ENCODE results near the gene MARCHF3.
"Not testable (repeated sequence)": the region's sequence is repeated elsewhere in the genome, so short reads cannot be mapped to it uniquely, and the experiment has no call there.

MARCHF3 gene

GRCh38 chr5:126953640-126954039, 76.7 kb downstream of the MARCHF3 start:
- DNase-seq (ENCODE audit: low read depth): no peak

DNA sequence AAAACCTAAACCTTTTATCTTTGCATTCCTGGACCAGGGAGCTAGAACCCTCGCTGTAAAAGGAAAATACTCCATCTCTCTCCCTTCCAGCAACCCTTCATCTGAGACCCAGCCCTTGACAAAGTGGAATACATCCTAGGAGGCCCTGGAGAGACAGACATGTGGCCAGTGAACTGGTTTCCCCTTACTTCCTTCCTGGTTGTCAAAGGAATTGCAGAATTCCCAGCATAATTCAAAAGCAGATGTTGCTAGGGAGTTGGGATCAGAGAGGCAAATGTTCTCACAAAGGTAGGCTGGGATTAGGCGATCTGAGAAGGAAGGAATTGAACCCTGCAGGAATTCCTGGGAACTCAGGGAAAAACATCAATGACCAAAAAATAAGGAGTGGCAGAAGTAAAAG, 80.9 kb downstream of the MARCHF3 start:
- no peak for DNase-seq (ENCODE audit: low read depth)

DNA sequence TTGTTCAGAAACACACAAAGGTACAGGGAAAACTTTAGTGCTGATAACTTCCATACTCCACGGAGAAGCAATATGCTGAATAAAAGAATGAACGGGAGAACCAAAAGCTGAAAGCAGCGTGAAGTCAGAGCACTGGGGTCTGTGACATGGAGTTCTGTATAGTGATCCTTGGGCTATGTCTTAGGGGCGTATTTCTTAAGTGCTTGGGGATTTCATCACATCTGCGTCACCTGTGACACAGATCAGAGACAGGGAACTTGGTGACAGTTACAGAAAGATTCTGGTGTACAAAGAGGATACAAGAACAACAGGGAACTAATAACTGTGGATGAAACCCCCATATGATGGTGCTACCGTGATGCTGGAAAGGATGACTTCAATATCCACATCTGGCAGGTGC, 81.9 kb downstream of the MARCHF3 start:
- no peak for DNase-seq (ENCODE audit: low read depth)

DNA sequence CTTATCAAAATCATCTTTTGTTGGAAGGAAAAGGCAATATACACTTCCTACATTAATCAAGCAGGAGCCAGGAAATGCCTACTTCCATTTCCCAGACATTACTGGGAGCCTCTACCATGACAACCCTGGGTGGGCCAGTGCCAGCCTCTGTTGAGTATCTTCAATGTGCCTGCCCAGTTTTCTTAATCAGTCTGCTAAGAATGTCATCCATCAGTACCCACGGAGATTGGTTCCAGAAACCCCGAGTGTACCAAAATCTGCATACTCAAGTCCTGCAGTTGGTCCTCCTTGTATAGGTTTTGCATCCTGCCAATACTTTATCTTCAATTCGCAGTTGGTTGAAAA, 82.4 kb downstream of the MARCHF3 start:
- DNase-seq (ENCODE audit: low read depth): no peak

GRCh38 chr5:126947146-126948010, 83.0 kb downstream of the MARCHF3 start:
- DNase-seq (ENCODE audit: low read depth): no peak

DNA sequence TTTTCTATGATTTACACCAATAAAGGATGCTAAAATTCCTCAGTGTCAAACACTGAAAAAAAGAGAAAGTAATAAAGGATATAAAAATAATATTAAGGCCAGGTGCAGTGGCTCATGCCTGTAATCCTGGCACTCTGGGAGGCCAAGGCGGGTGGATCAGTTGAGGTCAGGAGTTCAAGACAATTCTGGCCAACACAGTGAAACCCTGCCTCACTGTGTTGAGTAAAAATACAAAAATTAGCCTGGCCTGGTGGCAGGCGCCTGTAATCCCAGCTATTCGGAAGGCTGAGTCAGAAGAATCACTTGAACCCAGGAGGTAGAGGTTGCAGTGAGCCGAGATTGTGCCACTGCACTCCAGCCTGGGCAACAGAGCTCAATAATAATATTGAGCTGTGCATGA, 87.5 kb downstream of the MARCHF3 start:
- not testable (repeated sequence) for DNase-seq (ENCODE audit: low read depth)

DNA sequence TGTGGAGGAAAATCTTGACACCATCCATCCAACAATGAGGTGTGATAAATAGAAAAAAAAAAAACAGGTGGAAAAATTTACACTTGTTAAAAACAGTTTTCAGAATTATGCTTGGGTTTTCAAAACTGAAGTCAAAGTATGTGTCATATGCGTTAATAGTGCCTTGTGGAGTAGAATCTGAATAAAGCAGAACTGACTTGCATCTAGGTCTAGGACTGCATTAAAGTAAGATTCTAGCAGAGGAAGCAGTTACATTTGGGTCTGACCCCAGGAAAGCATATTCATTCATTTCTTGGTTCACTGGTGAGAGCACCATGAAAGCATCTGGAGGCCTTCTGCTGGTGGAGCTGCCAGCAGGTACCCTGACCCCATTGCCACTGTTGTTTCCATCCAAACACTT, 89.0 kb downstream of the MARCHF3 start:
- no peak for DNase-seq (ENCODE audit: low read depth)

GRCh38 chr5:126939887-126940286, 90.5 kb downstream of the MARCHF3 start:
- no peak for DNase-seq (ENCODE audit: low read depth)

DNA sequence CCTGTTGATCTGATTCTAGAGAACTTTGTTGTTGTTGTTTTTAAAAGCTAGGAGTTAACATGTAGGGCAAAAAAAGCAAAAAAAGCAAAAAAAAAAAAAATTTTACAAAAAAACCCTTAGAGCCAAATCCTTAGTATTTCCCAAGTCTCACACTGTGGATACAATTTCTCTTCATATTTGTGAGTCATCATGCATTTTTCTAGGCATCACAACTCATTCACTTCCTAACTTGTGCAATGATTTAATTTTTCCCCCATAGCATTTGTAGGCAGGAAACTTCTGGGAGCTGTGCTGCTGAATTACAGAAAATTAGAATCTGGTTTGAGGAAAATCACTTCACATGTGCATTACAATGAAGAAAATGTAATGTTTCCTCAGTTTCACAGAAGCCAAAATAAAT, 91.9 kb downstream of the MARCHF3 start:
- no peak for DNase-seq (ENCODE audit: low read depth)

GRCh38 chr5:126937771-126938170, 92.6 kb downstream of the MARCHF3 start:
- DNase-seq (ENCODE audit: low read depth): no peak

DNA sequence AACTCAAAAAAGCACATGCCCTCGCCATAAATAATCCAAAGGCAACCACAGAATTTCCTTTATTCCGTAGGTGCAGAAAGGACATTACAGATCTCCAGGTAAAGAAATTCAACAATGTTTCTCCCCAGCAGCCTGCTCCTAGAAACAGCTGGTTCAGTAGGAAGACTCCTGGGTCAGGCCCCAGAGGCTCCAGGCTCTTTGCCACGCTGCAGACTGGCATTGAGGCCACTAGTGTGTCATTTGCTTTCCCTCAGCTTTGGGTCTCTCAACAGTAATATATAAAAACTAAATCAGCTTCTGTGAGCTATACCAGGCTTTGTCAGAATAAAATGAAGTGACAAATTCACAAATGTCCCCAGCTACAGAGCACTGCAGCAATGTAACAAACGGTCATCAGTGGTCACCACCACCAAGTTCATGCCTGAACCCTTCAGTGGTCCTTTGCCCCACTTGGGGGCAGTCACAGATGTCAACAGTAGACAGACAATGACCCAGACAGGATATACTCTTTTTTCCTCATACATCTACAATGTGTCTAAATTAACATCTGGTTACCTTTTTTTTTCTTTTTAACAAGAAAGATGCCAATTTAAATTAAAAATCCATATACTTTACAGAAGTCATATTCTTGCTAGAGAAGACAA, 93.5 kb downstream of the MARCHF3 start:
- no peak for DNase-seq (ENCODE audit: low read depth)

- no peak for DNase-seq (ENCODE audit: low read depth)
These were observed 98.2 kb downstream of the MARCHF3 start for GRCh38 chr5:126931963-126932660.

DNA sequence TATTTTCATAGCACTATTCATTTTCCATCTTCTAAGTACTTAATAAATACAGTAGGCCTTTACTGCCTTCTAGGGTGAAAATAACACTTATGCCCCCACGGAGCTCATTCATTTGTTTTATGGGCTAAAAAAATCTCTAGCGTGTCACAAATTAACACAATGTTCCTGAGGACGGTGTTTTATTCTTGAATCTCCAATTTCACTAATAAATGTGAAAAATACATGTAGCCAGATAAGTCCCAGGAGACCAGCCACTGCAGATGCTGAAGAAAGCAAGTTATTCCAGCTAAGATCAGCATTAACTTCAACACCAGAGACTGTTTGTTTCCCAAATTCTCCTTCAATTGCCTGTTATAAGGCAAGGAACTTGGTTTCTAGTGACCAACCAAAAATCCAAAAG, 102.3 kb downstream of the MARCHF3 start:
- no peak for DNase-seq (ENCODE audit: low read depth)

DNA sequence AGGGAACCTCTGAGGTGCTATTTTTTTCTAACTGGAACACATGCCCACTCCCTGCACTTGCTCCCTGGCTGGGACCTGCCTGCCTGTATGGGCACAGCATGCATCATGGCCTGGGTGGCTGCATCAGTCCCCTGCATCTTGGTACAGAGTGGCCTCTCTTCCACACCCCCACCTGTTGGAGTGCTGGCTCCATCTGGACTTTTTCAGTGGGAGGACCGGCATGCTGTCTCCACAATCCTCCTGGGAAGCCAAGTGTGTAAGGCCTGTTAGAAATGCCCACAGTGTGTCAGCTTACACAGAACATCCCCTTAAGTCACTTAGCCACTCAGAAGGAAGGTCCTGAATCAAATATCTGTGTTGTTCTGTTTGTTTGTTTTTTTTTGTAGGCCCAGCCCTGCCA, 102.9 kb downstream of the MARCHF3 start:
- no peak for DNase-seq (ENCODE audit: low read depth)

DNA sequence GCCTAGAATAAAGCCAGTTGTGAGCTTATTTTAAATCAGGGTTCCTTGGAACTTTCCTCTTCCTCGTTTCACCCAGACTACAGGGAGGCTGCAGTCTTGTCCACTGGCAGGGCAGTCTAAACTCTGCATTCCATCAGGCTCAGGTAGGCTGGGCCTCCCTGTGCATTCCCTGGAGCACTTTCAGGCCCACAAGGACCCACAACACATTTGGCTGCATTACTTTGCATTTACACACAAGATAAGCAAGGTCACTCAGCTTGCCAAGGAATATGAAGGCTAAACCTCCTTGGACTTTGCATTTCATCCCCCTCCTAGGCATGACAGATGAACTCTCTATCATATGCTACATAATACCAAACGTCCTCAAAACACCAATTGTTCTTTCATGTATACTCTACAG, 104.2 kb downstream of the MARCHF3 start:
- no peak for DNase-seq (ENCODE audit: low read depth)

GRCh38 chr5:126925482-126925881, 104.9 kb downstream of the MARCHF3 start:
- no peak for DNase-seq (ENCODE audit: low read depth)

- no peak for DNase-seq (ENCODE audit: low read depth)
These were observed 105.9 kb downstream of the MARCHF3 start for GRCh38 chr5:126924331-126925033.

- no peak for DNase-seq (ENCODE audit: low read depth)
These were observed 108.9 kb downstream of the MARCHF3 start for GRCh38 chr5:126921241-126922091.

- DNase-seq (ENCODE audit: low read depth): no peak
These were observed 110.1 kb downstream of the MARCHF3 start for GRCh38 chr5:126920291-126920690.

- no peak for DNase-seq (ENCODE audit: low read depth)
These were observed 110.8 kb downstream of the MARCHF3 start for GRCh38 chr5:126919566-126919965.

DNA sequence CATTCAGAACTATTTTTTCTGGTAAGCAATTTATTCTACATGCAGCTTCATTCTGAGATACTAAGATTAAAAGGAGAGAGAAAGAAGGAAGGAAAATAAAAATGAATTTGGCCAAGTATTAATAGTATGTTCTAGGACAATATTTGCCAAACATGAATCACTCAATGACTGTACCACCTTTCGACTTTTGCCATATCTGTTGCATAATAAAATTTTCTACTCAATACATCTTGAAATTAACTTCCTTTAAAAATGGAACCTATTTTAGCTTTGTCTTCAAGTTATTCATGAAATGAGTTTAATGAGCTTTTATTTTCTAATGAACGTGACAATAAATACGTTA, 111.8 kb downstream of the MARCHF3 start:
- DNase-seq (ENCODE audit: low read depth): no peak
